HEK293 (cell line): Measurements from ENCODE around the gene C12orf57.
A peak's percentile ranks its signal among the peaks of the same experiment; 100 is the strongest.

Experiments used
- GFI1B ChIP-seq: fragments of 450-650 bp; formaldehyde crosslinking; IDR thresholded peaks from 2 replicates; pipeline ENCODE4 v1.5.1; 2016; ENCODE audit warnings: missing biosample characterization, missing genetic modification characterization
- HOXA7 ChIP-seq: sonication (generic); formaldehyde crosslinking; IDR thresholded peaks from 2 replicates; pipeline ENCODE4 v1.8.1; 2022; ENCODE audit warnings: missing genetic modification reagents, borderline replicate concordance
- MEIS1 ChIP-seq: sonication (generic); formaldehyde crosslinking; IDR thresholded peaks from 2 replicates; pipeline ENCODE4 v1.8.1; 2022; ENCODE audit warnings: missing genetic modification reagents, mild to moderate bottlenecking, borderline replicate concordance
- RBAK ChIP-seq: fragments of 450-650 bp; formaldehyde crosslinking; IDR thresholded peaks from 2 replicates; pipeline ENCODE4 v1.5.1; 2016; ENCODE audit warnings: missing biosample characterization, missing genetic modification characterization
- ZNF114 ChIP-seq: fragments of 450-650 bp; formaldehyde crosslinking; IDR thresholded peaks from 2 replicates; pipeline ENCODE4 v1.5.0; 2017; ENCODE audit warnings: missing biosample characterization, missing genetic modification characterization
- ZNF19 ChIP-seq: fragments of 450-650 bp; formaldehyde crosslinking; IDR thresholded peaks from 2 replicates; pipeline ENCODE4; 2016; ENCODE audit warnings: missing biosample characterization, missing genetic modification characterization, low read depth
- ZNF529 ChIP-seq: fragments of 450-650 bp; formaldehyde crosslinking; IDR thresholded peaks from 2 replicates; pipeline ENCODE4 v1.5.1; 2017; ENCODE audit warnings: missing genetic modification characterization, missing biosample characterization; ENCODE audit not compliant: insufficient replicate concordance
- ZNF549 ChIP-seq: fragments of 450-650 bp; IDR thresholded peaks from 2 replicates; pipeline ENCODE4 v1.5.1; 2018; ENCODE audit warnings: missing biosample characterization, missing genetic modification characterization, mild to moderate bottlenecking, inconsistent platforms, moderate library complexity
- ZNF629 ChIP-seq: fragments of 450-650 bp; formaldehyde crosslinking; IDR thresholded peaks from 2 replicates; pipeline ENCODE4 v1.5.1; 2017; ENCODE audit warnings: missing biosample characterization, missing genetic modification characterization
- ZNF837 ChIP-seq: fragments of 450-650 bp; formaldehyde crosslinking; IDR thresholded peaks from 2 replicates; pipeline ENCODE4 v1.5.1; 2016; ENCODE audit warnings: missing biosample characterization, missing genetic modification characterization
- TF ChIP-seq, protein P1 (sequence below): fragments of 450-650 bp; formaldehyde crosslinking; IDR thresholded peaks from 2 replicates; pipeline ENCODE4 v1.5.1; 2016; ENCODE audit warnings: missing biosample characterization, missing genetic modification characterization
- TF ChIP-seq, protein P2 (sequence below): fragments of 450-650 bp; formaldehyde crosslinking; IDR thresholded peaks from 2 replicates; pipeline ENCODE4 v1.5.1; 2016; ENCODE audit warnings: missing biosample characterization, missing genetic modification characterization, low read depth
- TF ChIP-seq, protein P3 (sequence below): fragments of 450-650 bp; formaldehyde crosslinking; conservative IDR thresholded peaks from 2 replicates; pipeline ENCODE4 v1.5.1; 2016; ENCODE audit warnings: low read depth, missing biosample characterization, missing genetic modification characterization
- TF ChIP-seq, protein P4 (sequence below): fragments of 450-650 bp; formaldehyde crosslinking; IDR thresholded peaks from 2 replicates; pipeline ENCODE4 v1.5.1; 2017; ENCODE audit warnings: missing biosample characterization, missing genetic modification characterization
- TF ChIP-seq, protein P5 (sequence below): fragments of 450-650 bp; formaldehyde crosslinking; IDR thresholded peaks from 2 replicates; pipeline ENCODE4 v1.5.1; 2017; ENCODE audit warnings: missing biosample characterization, missing genetic modification characterization

The C12orf57 gene

DNA sequence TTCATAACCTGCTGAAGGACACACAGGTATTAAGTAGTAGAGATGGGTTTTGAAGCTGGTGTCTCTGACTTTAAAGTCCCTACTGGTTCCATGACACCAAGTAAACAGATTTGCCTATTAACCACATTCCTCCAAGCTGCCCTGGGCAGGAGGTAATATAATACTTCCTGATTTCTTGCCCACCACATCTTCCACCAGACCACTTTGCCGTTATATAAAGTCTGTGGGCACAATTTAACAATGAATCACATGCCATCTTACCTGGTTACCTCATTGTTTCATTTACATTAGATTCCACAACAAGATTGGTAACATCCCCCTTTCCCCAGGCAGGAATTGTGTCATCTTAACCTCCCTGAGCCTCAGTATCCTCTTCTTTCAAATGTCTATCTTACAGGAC lies 40.1 kb upstream of the C12orf57 start (continued):
- TF ChIP-seq, protein P1, sequence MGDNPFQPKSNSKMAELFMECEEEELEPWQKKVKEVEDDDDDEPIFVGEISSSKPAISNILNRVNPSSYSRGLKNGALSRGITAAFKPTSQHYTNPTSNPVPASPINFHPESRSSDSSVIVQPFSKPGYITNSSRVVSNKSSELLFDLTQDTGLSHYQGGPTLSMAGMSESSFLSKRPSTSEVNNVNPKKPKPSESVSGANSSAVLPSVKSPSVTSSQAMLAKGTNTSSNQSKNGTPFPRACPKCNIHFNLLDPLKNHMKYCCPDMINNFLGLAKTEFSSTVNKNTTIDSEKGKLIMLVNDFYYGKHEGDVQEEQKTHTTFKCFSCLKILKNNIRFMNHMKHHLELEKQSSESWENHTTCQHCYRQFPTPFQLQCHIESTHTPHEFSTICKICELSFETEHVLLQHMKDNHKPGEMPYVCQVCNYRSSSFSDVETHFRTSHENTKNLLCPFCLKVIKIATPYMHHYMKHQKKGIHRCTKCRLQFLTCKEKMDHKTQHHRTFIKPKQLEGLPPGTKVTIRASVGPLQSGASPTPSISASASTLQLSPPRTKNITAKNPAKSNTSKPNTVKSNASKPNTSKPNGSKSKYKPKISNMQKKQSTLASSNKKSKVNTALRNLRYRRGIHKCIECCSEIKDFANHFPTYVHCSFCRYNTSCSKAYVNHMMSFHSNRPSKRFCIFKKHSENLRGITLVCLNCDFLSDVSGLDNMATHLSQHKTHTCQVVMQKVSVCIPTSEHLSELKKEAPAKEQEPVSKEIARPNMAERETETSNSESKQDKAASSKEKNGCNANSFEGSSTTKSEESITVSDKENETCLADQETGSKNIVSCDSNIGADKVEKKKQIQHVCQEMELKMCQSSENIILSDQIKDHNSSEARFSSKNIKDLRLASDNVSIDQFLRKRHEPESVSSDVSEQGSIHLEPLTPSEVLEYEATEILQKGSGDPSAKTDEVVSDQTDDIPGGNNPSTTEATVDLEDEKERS (tag by site-specific recombination): no peak
- TF ChIP-seq, protein P2, sequence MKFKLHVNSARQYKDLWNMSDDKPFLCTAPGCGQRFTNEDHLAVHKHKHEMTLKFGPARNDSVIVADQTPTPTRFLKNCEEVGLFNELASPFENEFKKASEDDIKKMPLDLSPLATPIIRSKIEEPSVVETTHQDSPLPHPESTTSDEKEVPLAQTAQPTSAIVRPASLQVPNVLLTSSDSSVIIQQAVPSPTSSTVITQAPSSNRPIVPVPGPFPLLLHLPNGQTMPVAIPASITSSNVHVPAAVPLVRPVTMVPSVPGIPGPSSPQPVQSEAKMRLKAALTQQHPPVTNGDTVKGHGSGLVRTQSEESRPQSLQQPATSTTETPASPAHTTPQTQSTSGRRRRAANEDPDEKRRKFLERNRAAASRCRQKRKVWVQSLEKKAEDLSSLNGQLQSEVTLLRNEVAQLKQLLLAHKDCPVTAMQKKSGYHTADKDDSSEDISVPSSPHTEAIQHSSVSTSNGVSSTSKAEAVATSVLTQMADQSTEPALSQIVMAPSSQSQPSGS (tag by site-specific recombination): peak; percentile 50; the same call in 1 of the 2 replicates
- TF ChIP-seq MEIS1 (CRISPR knock-in tag) (no peak), RBAK (tag by site-specific recombination) (no peak), ZNF529 (tag by site-specific recombination) (no peak), ZNF549 (no peak), GFI1B (no peak), ZNF837 (tag by site-specific recombination) (no peak), ZNF19 (tag by site-specific recombination) (no peak), HOXA7 (CRISPR knock-in tag) (no peak), ZNF114 (tag by site-specific recombination) (no peak), ZNF629 (tag by site-specific recombination) (0 out of 2 replicates have a peak, but pooled peaks have one; percentile 11)
- TF ChIP-seq, protein P3, sequence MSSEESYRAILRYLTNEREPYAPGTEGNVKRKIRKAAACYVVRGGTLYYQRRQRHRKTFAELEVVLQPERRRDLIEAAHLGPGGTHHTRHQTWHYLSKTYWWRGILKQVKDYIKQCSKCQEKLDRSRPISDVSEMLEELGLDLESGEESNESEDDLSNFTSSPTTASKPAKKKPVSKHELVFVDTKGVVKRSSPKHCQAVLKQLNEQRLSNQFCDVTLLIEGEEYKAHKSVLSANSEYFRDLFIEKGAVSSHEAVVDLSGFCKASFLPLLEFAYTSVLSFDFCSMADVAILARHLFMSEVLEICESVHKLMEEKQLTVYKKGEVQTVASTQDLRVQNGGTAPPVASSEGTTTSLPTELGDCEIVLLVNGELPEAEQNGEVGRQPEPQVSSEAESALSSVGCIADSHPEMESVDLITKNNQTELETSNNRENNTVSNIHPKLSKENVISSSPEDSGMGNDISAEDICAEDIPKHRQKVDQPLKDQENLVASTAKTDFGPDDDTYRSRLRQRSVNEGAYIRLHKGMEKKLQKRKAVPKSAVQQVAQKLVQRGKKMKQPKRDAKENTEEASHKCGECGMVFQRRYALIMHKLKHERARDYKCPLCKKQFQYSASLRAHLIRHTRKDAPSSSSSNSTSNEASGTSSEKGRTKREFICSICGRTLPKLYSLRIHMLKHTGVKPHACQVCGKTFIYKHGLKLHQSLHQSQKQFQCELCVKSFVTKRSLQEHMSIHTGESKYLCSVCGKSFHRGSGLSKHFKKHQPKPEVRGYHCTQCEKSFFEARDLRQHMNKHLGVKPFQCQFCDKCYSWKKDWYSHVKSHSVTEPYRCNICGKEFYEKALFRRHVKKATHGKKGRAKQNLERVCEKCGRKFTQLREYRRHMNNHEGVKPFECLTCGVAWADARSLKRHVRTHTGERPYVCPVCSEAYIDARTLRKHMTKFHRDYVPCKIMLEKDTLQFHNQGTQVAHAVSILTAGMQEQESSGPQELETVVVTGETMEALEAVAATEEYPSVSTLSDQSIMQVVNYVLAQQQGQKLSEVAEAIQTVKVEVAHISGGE (tag by site-specific recombination): peak; percentile 42; the same call in 1 of the 2 replicates
- TF ChIP-seq, protein P4, sequence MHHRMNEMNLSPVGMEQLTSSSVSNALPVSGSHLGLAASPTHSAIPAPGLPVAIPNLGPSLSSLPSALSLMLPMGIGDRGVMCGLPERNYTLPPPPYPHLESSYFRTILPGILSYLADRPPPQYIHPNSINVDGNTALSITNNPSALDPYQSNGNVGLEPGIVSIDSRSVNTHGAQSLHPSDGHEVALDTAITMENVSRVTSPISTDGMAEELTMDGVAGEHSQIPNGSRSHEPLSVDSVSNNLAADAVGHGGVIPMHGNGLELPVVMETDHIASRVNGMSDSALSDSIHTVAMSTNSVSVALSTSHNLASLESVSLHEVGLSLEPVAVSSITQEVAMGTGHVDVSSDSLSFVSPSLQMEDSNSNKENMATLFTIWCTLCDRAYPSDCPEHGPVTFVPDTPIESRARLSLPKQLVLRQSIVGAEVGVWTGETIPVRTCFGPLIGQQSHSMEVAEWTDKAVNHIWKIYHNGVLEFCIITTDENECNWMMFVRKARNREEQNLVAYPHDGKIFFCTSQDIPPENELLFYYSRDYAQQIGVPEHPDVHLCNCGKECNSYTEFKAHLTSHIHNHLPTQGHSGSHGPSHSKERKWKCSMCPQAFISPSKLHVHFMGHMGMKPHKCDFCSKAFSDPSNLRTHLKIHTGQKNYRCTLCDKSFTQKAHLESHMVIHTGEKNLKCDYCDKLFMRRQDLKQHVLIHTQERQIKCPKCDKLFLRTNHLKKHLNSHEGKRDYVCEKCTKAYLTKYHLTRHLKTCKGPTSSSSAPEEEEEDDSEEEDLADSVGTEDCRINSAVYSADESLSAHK: no peak
- TF ChIP-seq, protein P5, sequence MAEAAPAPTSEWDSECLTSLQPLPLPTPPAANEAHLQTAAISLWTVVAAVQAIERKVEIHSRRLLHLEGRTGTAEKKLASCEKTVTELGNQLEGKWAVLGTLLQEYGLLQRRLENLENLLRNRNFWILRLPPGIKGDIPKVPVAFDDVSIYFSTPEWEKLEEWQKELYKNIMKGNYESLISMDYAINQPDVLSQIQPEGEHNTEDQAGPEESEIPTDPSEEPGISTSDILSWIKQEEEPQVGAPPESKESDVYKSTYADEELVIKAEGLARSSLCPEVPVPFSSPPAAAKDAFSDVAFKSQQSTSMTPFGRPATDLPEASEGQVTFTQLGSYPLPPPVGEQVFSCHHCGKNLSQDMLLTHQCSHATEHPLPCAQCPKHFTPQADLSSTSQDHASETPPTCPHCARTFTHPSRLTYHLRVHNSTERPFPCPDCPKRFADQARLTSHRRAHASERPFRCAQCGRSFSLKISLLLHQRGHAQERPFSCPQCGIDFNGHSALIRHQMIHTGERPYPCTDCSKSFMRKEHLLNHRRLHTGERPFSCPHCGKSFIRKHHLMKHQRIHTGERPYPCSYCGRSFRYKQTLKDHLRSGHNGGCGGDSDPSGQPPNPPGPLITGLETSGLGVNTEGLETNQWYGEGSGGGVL (tag by site-specific recombination): no peak
